ENCODE data around the gene TFPT.

The TFPT gene

DNA sequence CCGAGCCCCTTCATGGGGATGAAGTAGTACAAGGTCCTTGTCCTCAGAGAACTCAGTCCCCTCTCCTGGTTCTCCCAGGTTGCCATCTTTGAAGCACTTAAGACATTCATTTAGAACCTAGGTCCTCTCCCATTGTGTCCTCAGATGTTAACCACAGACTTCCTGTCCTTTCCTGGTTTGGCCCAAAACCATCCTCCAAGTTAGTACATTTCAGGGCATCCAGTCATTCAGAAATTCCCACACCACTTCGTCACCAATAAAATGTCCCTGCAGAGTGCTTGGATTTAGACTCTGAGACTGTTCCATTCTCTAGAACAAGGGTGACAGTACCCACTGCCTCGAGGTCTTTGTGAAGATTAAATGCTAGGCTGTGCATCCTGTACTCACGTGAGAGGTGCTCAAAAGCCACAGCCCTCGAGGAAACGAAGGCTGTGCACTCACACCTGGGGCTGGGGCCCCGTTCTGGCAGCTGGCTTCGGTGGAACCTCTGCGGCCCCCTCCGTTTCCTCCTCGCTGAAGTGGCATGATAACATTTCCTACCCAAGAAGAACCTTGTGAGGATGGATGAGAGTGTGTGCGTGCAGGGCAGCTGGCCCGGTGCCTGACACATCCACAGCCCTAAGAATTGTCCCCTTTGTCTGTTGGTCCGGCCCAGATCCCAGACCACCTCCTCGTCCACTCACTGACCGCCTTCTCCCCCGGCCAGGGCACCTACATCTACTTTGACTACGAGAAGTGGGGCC is 39.3 kb upstream of the TFPT start:
- TF ChIP-seq, protein P1, sequence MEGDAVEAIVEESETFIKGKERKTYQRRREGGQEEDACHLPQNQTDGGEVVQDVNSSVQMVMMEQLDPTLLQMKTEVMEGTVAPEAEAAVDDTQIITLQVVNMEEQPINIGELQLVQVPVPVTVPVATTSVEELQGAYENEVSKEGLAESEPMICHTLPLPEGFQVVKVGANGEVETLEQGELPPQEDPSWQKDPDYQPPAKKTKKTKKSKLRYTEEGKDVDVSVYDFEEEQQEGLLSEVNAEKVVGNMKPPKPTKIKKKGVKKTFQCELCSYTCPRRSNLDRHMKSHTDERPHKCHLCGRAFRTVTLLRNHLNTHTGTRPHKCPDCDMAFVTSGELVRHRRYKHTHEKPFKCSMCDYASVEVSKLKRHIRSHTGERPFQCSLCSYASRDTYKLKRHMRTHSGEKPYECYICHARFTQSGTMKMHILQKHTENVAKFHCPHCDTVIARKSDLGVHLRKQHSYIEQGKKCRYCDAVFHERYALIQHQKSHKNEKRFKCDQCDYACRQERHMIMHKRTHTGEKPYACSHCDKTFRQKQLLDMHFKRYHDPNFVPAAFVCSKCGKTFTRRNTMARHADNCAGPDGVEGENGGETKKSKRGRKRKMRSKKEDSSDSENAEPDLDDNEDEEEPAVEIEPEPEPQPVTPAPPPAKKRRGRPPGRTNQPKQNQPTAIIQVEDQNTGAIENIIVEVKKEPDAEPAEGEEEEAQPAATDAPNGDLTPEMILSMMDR (IDR thresholded peaks at IDR 0.05; ENCODE audit: low read depth, low read length): no peak
- DNase-seq (ENCODE audit: extremely low read depth, low read depth): no peak

DNA sequence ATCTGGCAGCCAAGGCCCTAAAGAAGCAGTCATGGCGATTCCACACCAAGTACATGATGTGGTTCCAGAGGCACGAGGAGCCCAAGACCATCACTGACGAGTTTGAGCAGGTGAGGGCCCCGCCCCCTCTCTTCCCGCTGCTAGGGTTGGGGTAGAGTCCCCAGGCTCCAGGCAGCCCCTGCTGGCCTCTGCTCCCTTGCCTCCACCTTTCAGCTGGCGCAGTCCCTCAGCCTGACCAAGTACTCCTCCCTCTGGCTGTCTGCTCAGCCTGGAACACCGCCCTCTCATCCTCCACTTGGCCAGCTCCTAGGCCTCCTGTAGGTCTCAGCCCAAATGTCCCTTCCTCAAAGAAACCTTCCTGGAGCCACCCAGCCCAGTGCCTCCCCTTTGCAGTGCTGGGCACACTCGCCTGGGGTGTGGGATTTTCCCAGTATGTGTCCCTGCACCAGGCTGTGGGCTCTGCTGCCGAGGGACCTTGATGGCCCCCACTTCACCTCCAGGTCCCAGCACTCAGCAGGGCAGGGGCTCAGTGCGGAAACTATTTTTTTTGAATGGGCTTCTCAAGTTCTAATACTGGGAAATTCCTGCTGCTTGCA is 38.4 kb upstream of the TFPT start:
- TF ChIP-seq, protein P1 (IDR thresholded peaks at IDR 0.05; ENCODE audit: low read depth, low read length): no peak
- no peak for DNase-seq (ENCODE audit: extremely low read depth, low read depth)

DNA sequence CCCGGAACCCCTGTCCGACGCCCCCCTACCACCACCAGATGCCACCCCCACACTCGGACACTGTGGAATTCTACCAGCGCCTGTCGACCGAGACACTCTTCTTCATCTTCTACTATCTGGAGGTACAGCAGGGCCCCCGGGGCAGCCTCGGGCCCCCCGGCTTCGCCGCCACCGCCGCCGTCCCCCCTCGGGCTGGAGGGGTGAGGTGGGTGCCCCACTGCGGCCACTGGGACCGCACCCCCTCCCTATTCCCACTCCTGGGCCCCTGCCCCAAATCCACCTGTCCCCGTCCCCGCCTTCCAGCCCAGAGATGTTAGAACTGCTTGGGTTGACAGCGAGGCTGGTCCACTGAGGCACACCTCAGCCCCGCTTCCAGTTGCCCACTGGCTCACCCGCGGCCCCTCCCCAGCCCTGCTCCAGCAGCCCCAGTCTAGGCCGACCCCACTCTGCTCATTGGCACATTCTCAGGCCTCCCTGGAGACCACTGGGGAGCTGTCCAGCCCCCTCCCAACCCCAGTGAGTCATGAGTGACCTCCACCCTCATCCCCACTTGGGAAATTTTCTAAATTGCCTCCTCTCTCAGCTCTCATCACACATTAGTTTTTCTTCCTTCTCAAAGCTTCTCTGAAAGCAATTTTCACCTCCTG is 37.5 kb upstream of the TFPT start:
- TF ChIP-seq, protein P1 (IDR thresholded peaks at IDR 0.05; ENCODE audit: low read depth, low read length): no peak
- DNase-seq (ENCODE audit: extremely low read depth, low read depth): no peak

DNA sequence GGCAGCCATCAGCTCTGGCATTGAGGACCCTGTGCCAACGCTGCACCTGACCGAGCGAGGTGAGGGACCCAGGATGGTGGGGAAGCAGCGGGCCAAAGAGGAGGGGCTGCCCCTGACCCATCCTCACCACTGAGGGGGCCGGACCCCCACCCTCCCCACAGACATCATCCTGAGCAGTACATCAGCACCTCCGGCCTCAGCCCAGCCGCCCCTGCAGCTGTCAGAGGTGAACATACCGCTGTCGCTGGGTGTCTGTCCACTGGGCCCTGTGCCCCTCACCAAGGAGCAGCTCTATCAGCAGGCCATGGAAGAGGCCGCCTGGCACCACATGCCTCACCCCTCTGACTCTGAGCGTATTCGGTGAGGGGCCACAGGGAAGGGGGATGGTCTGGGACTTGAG is 36.8 kb upstream of the TFPT start:
- TF ChIP-seq, protein P1 (IDR thresholded peaks at IDR 0.05; ENCODE audit: low read depth, low read length): no peak
- no peak for DNase-seq (ENCODE audit: extremely low read depth, low read depth)

- TF ChIP-seq, protein P1 (IDR thresholded peaks at IDR 0.05; ENCODE audit: low read depth, low read length): no peak
- DNase-seq (ENCODE audit: extremely low read depth, low read depth): no peak
These were observed 36.0 kb upstream of the TFPT start for GRCh38 chr19:54151362-54152035.

DNA sequence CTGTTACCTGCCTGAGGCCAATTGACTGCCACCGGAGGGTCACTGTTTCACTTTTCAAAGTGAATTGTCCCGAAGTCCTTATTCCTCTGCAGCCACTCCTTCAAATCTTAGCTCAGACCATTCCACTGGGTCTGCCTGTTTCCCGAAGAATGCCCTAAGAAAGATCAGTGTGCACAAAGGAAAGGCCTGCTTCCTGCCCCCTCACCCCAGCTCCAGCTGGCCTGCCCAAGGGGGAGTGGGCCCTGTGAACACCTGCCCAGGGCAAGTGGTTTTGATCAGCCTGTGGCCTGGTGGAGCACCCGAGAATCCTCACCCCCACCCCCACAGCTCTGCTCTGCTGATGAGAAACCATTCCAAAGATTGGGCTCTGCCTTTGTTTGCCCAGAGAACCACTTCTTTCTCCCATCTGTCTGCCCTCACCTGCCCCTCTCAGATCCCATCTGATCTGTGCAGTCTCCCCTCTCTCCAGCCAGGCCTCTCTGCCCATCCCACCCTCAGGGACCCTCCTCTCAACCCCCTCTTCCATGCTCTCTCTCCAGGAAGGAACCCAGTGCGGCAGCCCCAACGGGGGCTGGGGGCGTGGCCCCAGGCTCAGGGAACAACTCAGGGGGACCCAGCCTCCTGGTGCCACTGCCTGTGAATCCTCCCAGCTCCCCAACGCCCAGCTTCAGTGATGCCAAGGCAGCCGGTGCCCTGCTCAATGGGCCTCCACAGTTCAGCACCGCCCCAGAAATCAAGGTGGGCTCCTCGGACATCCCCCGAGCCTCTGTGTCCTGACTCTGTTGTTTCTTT is 33.8 kb upstream of the TFPT start:
- TF ChIP-seq, protein P1 (IDR thresholded peaks at IDR 0.05; ENCODE audit: low read depth, low read length): no peak
- no peak for DNase-seq (ENCODE audit: extremely low read depth, low read depth)
